Liver (tissue), 9 donors: ENCODE measurements around the gene MN1. TPM values are rescaled to one million over a fixed set of nuclear protein-coding genes. Genes with fewer than 3 reads are reported as not detected.

Experiments used
- DNase-seq: peaks from one replicate; pipeline ENCODE4 v3.0.0-alpha.2; 2017; ENCODE audit warnings: low spot score
- H3K27ac ChIP-seq, 2 donors: one replicate each; pipeline ENCODE4 v1.7.0; 2013; ENCODE audit warnings: inconsistent platforms in 2 of 2, low read length in 2 of 2, control low read depth in 1 of 2, low read depth in 1 of 2, mild to moderate bottlenecking in 1 of 2
- H3K27me3 ChIP-seq, 4 donors: one replicate each; pipeline versions ENCODE4 v1.6.1 to v1.7.0; 2013; ENCODE audit warnings: low read length in 3 of 4, inconsistent platforms in 1 of 4, mild to moderate bottlenecking in 1 of 4, moderate library complexity in 1 of 4; ENCODE audit not compliant: control insufficient read depth in 4 of 4, insufficient read depth in 4 of 4
- H3K36me3 ChIP-seq, 4 donors: one replicate each; pipeline versions ENCODE4 v1.6.1 to v1.7.0; 2013; ENCODE audit warnings: low read length in 3 of 4, mild to moderate bottlenecking in 3 of 4, low read depth in 1 of 4, moderate library complexity in 1 of 4; ENCODE audit not compliant: control insufficient read depth in 4 of 4, insufficient read depth in 3 of 4
- H3K4me1 ChIP-seq, 4 donors: one replicate each; pipeline versions ENCODE4 v1.6.1 to v1.7.0; 2013; ENCODE audit warnings: low read length in 3 of 4, mild to moderate bottlenecking in 3 of 4, moderate library complexity in 1 of 4; ENCODE audit not compliant: control insufficient read depth in 4 of 4, insufficient read depth in 4 of 4
- H3K4me3 ChIP-seq, 3 donors: one replicate each; pipeline versions ENCODE4 v1.6.1 to v1.7.0; 2013; ENCODE audit warnings: low read length in 3 of 3, control low read depth in 1 of 3, low read depth in 1 of 3, mild to moderate bottlenecking in 1 of 3
- H3K9ac ChIP-seq, 2 donors: one replicate each; pipeline ENCODE4 v1.7.0; 2013; ENCODE audit warnings: low read length in 2 of 2, mild to moderate bottlenecking in 2 of 2, moderate library complexity in 2 of 2, control low read depth in 1 of 2, low read depth in 1 of 2
- H3K9me3 ChIP-seq, 4 donors: one replicate each; pipeline versions ENCODE4 v1.6.1 to v1.7.0; 2013; ENCODE audit warnings: low read length in 3 of 4; ENCODE audit not compliant: control insufficient read depth in 4 of 4
- EGR1 ChIP-seq, 2 donors: IDR thresholded peaks; 2 replicates each; pipeline ENCODE4 v1.6.1; 2016 to 2018; ENCODE audit warnings: antibody characterized with exemption in 2 of 2, low read depth in 2 of 2
- FOXA1 ChIP-seq: IDR thresholded peaks from 2 replicates; pipeline ENCODE4 v1.6.1; 2016; ENCODE audit warnings: antibody characterized with exemption
- FOXA2 ChIP-seq: IDR thresholded peaks from 2 replicates; pipeline ENCODE4 v1.6.1; 2016; ENCODE audit warnings: antibody characterized with exemption
- GABPA ChIP-seq, 2 donors: IDR thresholded peaks in 1 of 2; conservative IDR thresholded peaks in 1 of 2; 2 replicates each; pipeline ENCODE4 v1.6.1; 2016; ENCODE audit warnings: antibody characterized with exemption in 2 of 2, mild to moderate bottlenecking in 1 of 2, moderate library complexity in 1 of 2
- HNF4A ChIP-seq, 2 donors: conservative IDR thresholded peaks; 2 replicates each; pipeline ENCODE4 v1.6.1; 2016; ENCODE audit warnings: antibody characterized with exemption in 2 of 2, mild to moderate bottlenecking in 2 of 2
- HNF4G ChIP-seq: IDR thresholded peaks from 2 replicates; pipeline ENCODE4 v1.6.1; 2016; ENCODE audit warnings: antibody characterized with exemption
- JUND ChIP-seq, 2 donors: IDR thresholded peaks; 2 replicates each; pipeline ENCODE4 v1.6.1; 2016; ENCODE audit warnings: antibody characterized with exemption in 2 of 2
- MAX ChIP-seq: IDR thresholded peaks from 2 replicates; pipeline ENCODE4 v1.6.1; 2016; ENCODE audit warnings: antibody characterized with exemption
- RAD21 ChIP-seq, 2 donors: IDR thresholded peaks; 2 replicates each; pipeline ENCODE4 v1.6.1; 2016; ENCODE audit warnings: antibody characterized with exemption in 2 of 2, mild to moderate bottlenecking in 2 of 2
- REST ChIP-seq: IDR thresholded peaks from 2 replicates; pipeline ENCODE4 v1.6.1; 2016; ENCODE audit warnings: antibody characterized with exemption, mild to moderate bottlenecking
- RXRA ChIP-seq, 2 donors: IDR thresholded peaks; 2 replicates each; pipeline ENCODE4 v1.6.1; 2017 to 2018; ENCODE audit warnings: antibody characterized with exemption in 2 of 2, mild to moderate bottlenecking in 1 of 2
- SP1 ChIP-seq: IDR thresholded peaks from 2 replicates; pipeline ENCODE4 v1.6.1; 2018; ENCODE audit warnings: antibody characterized with exemption, mild to moderate bottlenecking
- TAF1 ChIP-seq: conservative IDR thresholded peaks from 2 replicates; pipeline ENCODE4 v1.6.1; 2016; ENCODE audit warnings: antibody characterized with exemption, mild to moderate bottlenecking
- YY1 ChIP-seq: IDR thresholded peaks from 2 replicates; pipeline ENCODE4 v1.6.1; 2016; ENCODE audit warnings: antibody characterized with exemption, mild to moderate bottlenecking
- ZBTB33 ChIP-seq: IDR thresholded peaks from 2 replicates; pipeline ENCODE4 v1.6.1; 2016; ENCODE audit warnings: antibody characterized with exemption
- whole genome bisulfite sequencing: extraction: QIAGEN DNeasy Blood & Tissue Kit; methylation state at CpG from one replicate; pipeline ENCODE4 v1.1.7; 2013; 5-methylcytosine and 5-hydroxymethylcytosine counted together
- polyA plus RNA-seq, 2 donors: library from polyadenylated mRNA; stranded (reverse) in 1 of 2; unstranded in 1 of 2; fragments of 200-250 nt in 1 of 2; fragments of >200 nt in 1 of 2; fragmentation: Nextera tagmentation in 1 of 2; extraction: Ambion mirVana in 1 of 2; gene quantifications; one replicate each; pipeline versions ENCODE4 v1.2.1 to v1.2.3, GENCODE V29; 2013 to 2015
- total RNA-seq, 2 donors: library from RNA; depleted of rRNA; stranded (reverse); fragments of >200 nt; gene quantifications; one replicate each; pipeline ENCODE4 v1.2.3, GENCODE V29; 2014
- TF ChIP-seq, protein P1 (sequence below): IDR thresholded peaks from 2 replicates; pipeline ENCODE4 v1.6.1; 2016; ENCODE audit warnings: antibody characterized with exemption
- TF ChIP-seq, protein P2 (sequence below): fragments of 150-350 bp; IDR thresholded peaks from 2 replicates; pipeline ENCODE4 v1.5.1; 2017; ENCODE audit warnings: improper control_type of control experiment, low read depth, low read length; ENCODE audit not compliant: missing input control
- donor health status: healthy.
- donor health status: healthy.
- donor health status: healthy.
- donor health status: healthy.
- donor health status: healthy.

The MN1 gene
- total and polyA plus RNA-seq, 4 donors, result 0.10 to 0.33 (median 0.21) TPM

DNA sequence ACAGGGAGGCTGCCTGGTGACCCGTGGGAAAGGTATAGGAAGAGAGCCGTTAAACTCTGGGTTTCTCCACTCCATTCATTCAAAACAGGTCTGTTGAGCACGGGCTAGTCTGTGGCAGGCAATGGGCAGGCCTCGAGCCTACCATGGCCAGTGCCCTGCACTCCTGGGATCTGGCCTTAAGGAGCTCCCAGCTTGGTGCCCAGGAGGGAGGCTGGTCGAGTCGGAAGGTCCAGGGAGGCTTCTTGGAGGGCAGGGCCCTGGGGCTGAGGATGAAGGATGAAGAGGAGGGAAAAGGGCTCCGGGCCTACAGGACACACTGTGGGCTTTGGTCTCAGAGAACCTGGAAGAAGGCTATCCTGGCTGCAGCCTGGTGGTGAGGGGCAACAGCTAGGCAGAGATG, 41.9 kb upstream of the MN1 start:
- WGBS, result 81% methylated on average over 7 of the region's 7 CpGs
- Histone ChIP-seq H3K4me3 (no peak overlapping the region), H3K9ac (no peak overlapping the region), H3K27ac (no peak overlapping the region), H3K27me3 (no peaks in the 10 kb centered on the region), H3K36me3 (peaks cover 0 to 12% (median 6%) of the 10 kb centered on the region in 4 donors), H3K4me1 (no peaks in the 10 kb centered on the region), H3K9me3 (no peaks in the 10 kb centered on the region)
- no peak for DNase-seq
- no peak for TF ChIP-seq HNF4G
- TF ChIP-seq, protein P1, sequence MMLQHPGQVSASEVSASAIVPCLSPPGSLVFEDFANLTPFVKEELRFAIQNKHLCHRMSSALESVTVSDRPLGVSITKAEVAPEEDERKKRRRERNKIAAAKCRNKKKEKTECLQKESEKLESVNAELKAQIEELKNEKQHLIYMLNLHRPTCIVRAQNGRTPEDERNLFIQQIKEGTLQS, result no peak

GRCh38 chr22:27842669-27843431, 41.3 kb upstream of the MN1 start:
- DNase-seq, result no peak
- H3K4me1 ChIP-seq, result no peaks in the 10 kb centered on the region
- no peak overlapping the region for H3K9ac ChIP-seq
- H3K9me3 ChIP-seq, result no peaks in the 10 kb centered on the region
- 92% methylated on average over 15 of the region's 15 CpGs for WGBS
- peaks cover 0 to 12% (median 6%) of the 10 kb centered on the region in 4 donors for H3K36me3 ChIP-seq
- H3K4me3 ChIP-seq, result no peak overlapping the region
- no peak overlapping the region for H3K27ac ChIP-seq
- no peaks in the 10 kb centered on the region for H3K27me3 ChIP-seq
- no peak for TF ChIP-seq EGR1 (IDR thresholded peaks at IDR 0.05; ENCODE audit: low read depth in 2 of 2)
- no peak for TF ChIP-seq RAD21 (IDR thresholded peaks at IDR 0.05)
- TF ChIP-seq JUND (IDR thresholded peaks at IDR 0.05), result no peak
- no peak for TF ChIP-seq GABPA (IDR thresholded peaks at IDR 0.05 in 1 of 2, conservative IDR thresholded peaks at IDR 0.05 in 1 of 2)
- TF ChIP-seq FOXA1, result no peak
- TF ChIP-seq ZBTB33, result no peak
- TF ChIP-seq, protein P2, sequence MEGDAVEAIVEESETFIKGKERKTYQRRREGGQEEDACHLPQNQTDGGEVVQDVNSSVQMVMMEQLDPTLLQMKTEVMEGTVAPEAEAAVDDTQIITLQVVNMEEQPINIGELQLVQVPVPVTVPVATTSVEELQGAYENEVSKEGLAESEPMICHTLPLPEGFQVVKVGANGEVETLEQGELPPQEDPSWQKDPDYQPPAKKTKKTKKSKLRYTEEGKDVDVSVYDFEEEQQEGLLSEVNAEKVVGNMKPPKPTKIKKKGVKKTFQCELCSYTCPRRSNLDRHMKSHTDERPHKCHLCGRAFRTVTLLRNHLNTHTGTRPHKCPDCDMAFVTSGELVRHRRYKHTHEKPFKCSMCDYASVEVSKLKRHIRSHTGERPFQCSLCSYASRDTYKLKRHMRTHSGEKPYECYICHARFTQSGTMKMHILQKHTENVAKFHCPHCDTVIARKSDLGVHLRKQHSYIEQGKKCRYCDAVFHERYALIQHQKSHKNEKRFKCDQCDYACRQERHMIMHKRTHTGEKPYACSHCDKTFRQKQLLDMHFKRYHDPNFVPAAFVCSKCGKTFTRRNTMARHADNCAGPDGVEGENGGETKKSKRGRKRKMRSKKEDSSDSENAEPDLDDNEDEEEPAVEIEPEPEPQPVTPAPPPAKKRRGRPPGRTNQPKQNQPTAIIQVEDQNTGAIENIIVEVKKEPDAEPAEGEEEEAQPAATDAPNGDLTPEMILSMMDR, result no peak
- no peak for TF ChIP-seq REST
- no peak for TF ChIP-seq YY1
- TF ChIP-seq, protein P1, result no peak
- no peak for TF ChIP-seq SP1
- TF ChIP-seq TAF1, result no peak
- TF ChIP-seq MAX, result no peak
- TF ChIP-seq HNF4G, result no peak
- no peak for TF ChIP-seq RXRA (IDR thresholded peaks at IDR 0.05)
- TF ChIP-seq FOXA2, result no peak
- no peak for TF ChIP-seq HNF4A (conservative IDR thresholded peaks at IDR 0.05)
